Left lung (tissue), 10 donors: ENCODE results near the gene PAK4. TPM values are rescaled to one million over a fixed set of nuclear protein-coding genes. Genes with fewer than 3 reads are reported as not detected.
A peak's percentile ranks its signal among the peaks of the same experiment; 100 is the strongest.

ENCODE experiments used
- ATAC-seq: fragments of 200-7000 bp; cut with Tn5 transposase; one replicate; pipeline ENCODE4 v1.9.1; 2020; ENCODE audit warnings: moderate library complexity
- DNase-seq, 4 donors: peaks; one replicate each; pipeline ENCODE4 v3.0.0-alpha.2; 2013 to 2020
- H3K27ac ChIP-seq, 2 donors: fragments of 200-600 bp; sonication (generic) in 1 of 2; one replicate each; pipeline versions ENCODE4 v1.5.0 to v1.8.0; 2020 to 2021
- H3K27me3 ChIP-seq, 2 donors: fragments of 200-600 bp; sonication (generic) in 1 of 2; one replicate each; pipeline versions ENCODE4 v1.5.0 to v1.8.0; 2020 to 2021
- H3K36me3 ChIP-seq, 2 donors: fragments of 200-600 bp; sonication (generic) in 1 of 2; one replicate each; pipeline versions ENCODE4 v1.5.0 to v1.8.0; 2020 to 2021
- H3K4me1 ChIP-seq, 2 donors: fragments of 200-600 bp; one replicate each; pipeline ENCODE4 v1.8.0; 2021
- H3K4me3 ChIP-seq, 2 donors: fragments of 200-600 bp; sonication (generic) in 1 of 2; one replicate each; pipeline versions ENCODE4 v1.5.0 to v1.8.0; 2020 to 2021; ENCODE audit warnings: mild to moderate bottlenecking in 1 of 2
- H3K9me3 ChIP-seq, 2 donors: fragments of 200-600 bp; sonication (generic) in 1 of 2; one replicate each; pipeline versions ENCODE4 v1.5.0 to v1.8.0; 2020 to 2021
- CTCF ChIP-seq, 2 donors: fragments of 200-600 bp; sonication (generic) in 1 of 2; IDR thresholded peaks; one replicate each; pipeline versions ENCODE4 v1.5.0 to v1.8.0; 2021; ENCODE audit warnings: antibody characterized with exemption in 2 of 2
- intact Hi-C, 2 donors: fragments of 100-400 bp; cut with DNase I; formaldehyde crosslinking; loops; one replicate each; pipeline versions ENCODE4 v1.11.2 to v1.14.2; 2022
- polyA plus RNA-seq, 6 donors: library from polyadenylated mRNA; unstranded; fragments of 120-200 nt; gene quantifications; one replicate each; pipeline ENCODE4 v1.2.1, GENCODE V29; 2013; ENCODE audit not compliant: insufficient read length in 6 of 6
- total RNA-seq, 2 donors: library from RNA; stranded (reverse); fragmentation: NEBNext Ultra II Directional; extraction: Animal tissue kit (Norgen Biotek cat#: 25700); gene quantifications; one replicate each; pipeline ENCODE4 v1.2.1, GENCODE V29; 2021
- donor health status: DM: no; HTN: yes; CAD: no.
- donor health status: DM: no; HTN: no; CAD: no.

The PAK4 gene
- total and polyA plus RNA-seq, 8 donors, result 40.9 to 62.3 (median 50.0) TPM

- peak in 3 of 4 donors; percentile 70 to 84 (median 80) for DNase-seq
- TF ChIP-seq CTCF (IDR thresholded peaks at IDR 0.05), result no peak
- H3K4me1 ChIP-seq, result peaks cover 0 to 36% of the 10 kb centered on the region in 2 donors
- peak; percentile 90 for ATAC-seq
- intact Hi-C loops, result no loop called here
- H3K27me3 ChIP-seq, result no peaks in the 10 kb centered on the region
- H3K9me3 ChIP-seq, result no peaks in the 10 kb centered on the region
- peaks cover 0 to 32% of the 10 kb centered on the region in 2 donors for H3K36me3 ChIP-seq
- H3K4me3 ChIP-seq, result peak overlapping the region in 1 of 2 donors; percentile 27
- peak overlapping the region; percentile 75 for H3K27ac ChIP-seq
Observed at GRCh38 chr19:39167461-39168257, 42.1 kb downstream of the PAK4 start.

- H3K9me3 ChIP-seq, result no peaks in the 10 kb centered on the region
- intact Hi-C loops, result no loop called here
- peak overlapping the region in 1 of 2 donors; percentile 75 for H3K27ac ChIP-seq
- no peak for DNase-seq
- peaks cover 0 to 29% of the 10 kb centered on the region in 2 donors for H3K4me1 ChIP-seq
- ATAC-seq, result no peak
- no peaks in the 10 kb centered on the region for H3K27me3 ChIP-seq
- H3K36me3 ChIP-seq, result peaks cover 0 to 41% of the 10 kb centered on the region in 2 donors
- H3K4me3 ChIP-seq, result no peak overlapping the region
- no peak for TF ChIP-seq CTCF (IDR thresholded peaks at IDR 0.05)
Observed at GRCh38 chr19:39168258-39169142, 42.9 kb downstream of the PAK4 start.

- intact Hi-C loops, result no loop called here
- H3K27me3 ChIP-seq, result no peaks in the 10 kb centered on the region
- H3K4me3 ChIP-seq, result no peak overlapping the region
- TF ChIP-seq CTCF (IDR thresholded peaks at IDR 0.05), result no peak
- no peaks in the 10 kb centered on the region for H3K9me3 ChIP-seq
- H3K27ac ChIP-seq, result peak overlapping the region in 1 of 2 donors; percentile 75
- DNase-seq, result peak in 1 of 4 donors; percentile 77
- H3K4me1 ChIP-seq, result peaks cover 0 to 28% of the 10 kb centered on the region in 2 donors
- no peak for ATAC-seq
- H3K36me3 ChIP-seq, result peaks cover 0 to 49% of the 10 kb centered on the region in 2 donors
Observed at GRCh38 chr19:39169143-39169810, 43.7 kb downstream of the PAK4 start.

GRCh38 chr19:39170386-39171231 is 45.0 kb downstream of the PAK4 start:
- H3K27me3 ChIP-seq, result no peaks in the 10 kb centered on the region
- H3K9me3 ChIP-seq, result no peaks in the 10 kb centered on the region
- DNase-seq, result no peak
- ATAC-seq, result no peak
- no peak overlapping the region for H3K4me3 ChIP-seq
- peaks cover 0 to 62% of the 10 kb centered on the region in 2 donors for H3K36me3 ChIP-seq
- intact Hi-C loops, result no loop called here
- peaks cover 0 to 25% of the 10 kb centered on the region in 2 donors for H3K4me1 ChIP-seq
- TF ChIP-seq CTCF (IDR thresholded peaks at IDR 0.05), result no peak
- peak overlapping the region in 1 of 2 donors; percentile 75 for H3K27ac ChIP-seq
